Metanephros (tissue), 1 donor: ENCODE results near the gene NIPSNAP2. TPM values are rescaled to one million over a fixed set of nuclear protein-coding genes. Genes with fewer than 3 reads are reported as not detected.

Source experiments
- total RNA-seq: library from RNA; depleted of rRNA; stranded (reverse); fragments of >200 nt; gene quantifications from one replicate; pipeline ENCODE4 v1.2.3, GENCODE V29; 2014

The NIPSNAP2 gene
- total RNA-seq: 106 TPM

DNA sequence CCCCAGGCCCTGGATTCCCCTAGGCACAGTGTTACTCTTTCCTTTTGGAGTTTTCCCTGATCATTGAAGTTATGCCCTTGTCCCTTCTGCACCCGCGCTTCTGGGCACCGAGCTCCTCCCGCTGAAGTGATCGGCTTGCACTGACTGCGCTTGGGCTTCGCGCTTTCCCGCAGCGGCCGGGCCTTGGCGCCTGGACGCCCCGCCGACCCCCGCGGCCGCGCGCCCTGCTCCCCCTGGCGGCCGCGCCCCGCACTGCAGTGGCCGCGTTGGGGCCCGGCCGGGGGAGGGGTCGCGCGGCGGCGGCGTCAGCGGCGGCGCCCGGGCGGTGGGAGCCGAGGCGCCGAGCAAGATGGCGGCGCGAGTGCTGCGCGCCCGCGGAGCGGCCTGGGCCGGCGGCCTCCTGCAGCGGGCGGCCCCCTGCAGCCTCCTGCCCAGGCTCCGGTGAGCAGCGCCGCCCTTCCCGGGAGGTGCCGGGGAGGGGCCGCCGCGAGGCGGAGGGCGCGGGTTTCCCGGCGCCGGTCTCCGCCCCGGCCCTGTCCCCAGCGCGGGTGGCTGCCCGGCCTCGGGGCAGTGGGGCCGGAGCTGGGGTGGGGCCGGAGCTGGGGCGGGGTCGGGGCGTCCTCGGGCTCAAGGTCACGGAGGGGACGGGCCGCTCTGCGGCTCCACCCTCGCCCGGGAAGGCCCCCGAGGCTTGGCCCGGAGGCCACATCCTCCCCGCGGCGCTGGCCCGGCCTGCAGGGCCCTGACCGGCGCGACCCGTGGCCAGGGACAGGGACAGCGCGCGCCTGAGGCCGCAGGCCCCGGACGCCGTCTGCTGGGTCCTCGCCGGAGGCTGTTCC is at the start of gene NIPSNAP2:
NIPSNAP2 (plus strand) TSS at position 325 of the 839 bp plus-strand sequence; CDS start at position 350, 25 bp downstream.

DNA sequence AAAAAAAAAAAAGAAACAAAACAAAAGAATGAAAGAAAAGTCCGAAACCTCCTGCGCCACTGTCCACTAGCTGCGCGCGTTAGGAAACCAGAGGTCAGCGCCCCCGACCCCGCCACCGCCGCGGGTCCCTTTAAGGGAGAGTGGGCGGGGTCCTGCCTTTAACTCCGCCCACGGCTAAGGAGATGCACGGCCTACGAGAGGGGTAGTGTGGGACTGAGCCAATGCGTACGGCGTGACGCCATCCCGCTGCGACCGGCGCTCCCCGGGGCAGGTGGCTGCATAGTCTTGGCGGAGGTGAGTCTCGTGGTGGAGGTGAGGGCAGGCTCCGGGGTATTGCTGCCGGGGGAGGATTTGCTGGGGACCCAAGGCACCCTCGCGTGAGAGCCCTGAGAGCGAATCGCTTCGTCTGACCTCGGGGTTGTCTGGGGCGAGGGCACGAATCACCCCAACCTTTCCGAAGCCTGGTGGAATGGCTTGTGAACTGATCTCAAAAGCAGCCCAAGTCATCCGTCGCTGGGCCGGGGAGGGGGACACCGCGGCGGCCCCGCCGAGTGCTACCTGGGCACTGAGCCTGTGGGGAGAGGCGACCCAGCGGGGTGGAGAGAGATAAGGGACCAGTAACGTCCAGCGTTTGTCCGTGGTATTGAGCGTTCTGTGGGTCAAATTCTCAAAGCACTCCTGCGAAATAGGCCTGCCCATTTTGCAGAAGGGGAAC is 12.6 kb upstream of the NIPSNAP2 start, which contains the start of gene MRPS17:
MRPS17 (plus strand) TSS at position 241 of the 715 bp plus-strand sequence. CDS start 1,319 bp downstream, outside the sequence.

Other genes starting within 250 kb of the NIPSNAP2 start
- not detected for gene SEPTIN14, start 101.8 kb upstream of the NIPSNAP2 start, total RNA-seq
- gene ZNF713, start 77.1 kb upstream of the NIPSNAP2 start, total RNA-seq: 11.0 TPM
- 11.2 TPM for gene MRPS17, start 12.7 kb upstream of the NIPSNAP2 start, total RNA-seq
- 18.6 TPM for gene PSPH, start 86.9 kb downstream of the NIPSNAP2 start, total RNA-seq
- gene CCT6A, start 87.2 kb downstream of the NIPSNAP2 start, total RNA-seq: 99.3 TPM
- 111 TPM for gene SUMF2, start 99.7 kb downstream of the NIPSNAP2 start, total RNA-seq
- gene PHKG1, start 128.4 kb downstream of the NIPSNAP2 start, total RNA-seq: 29.3 TPM
- gene CHCHD2, start 141.9 kb downstream of the NIPSNAP2 start, total RNA-seq: 379 TPM
- gene NUPR2, start 151.8 kb downstream of the NIPSNAP2 start, total RNA-seq: 3.0 TPM